ENCODE data around the gene PRPF6.

GRCh38 chr20:64043768-64044167 lies 62.8 kb downstream of the PRPF6 start:
- TF ChIP-seq CTCF (conservative IDR thresholded peaks at IDR 0.05) (no peak), EZH2 (IDR thresholded peaks at IDR 0.05; ENCODE audit: low read depth) (no peak)

Measured in PC-9 (cell line).